GM12878 (cell line): ENCODE data around the gene PIP4K2A. TPM values are rescaled to one million over a fixed set of nuclear protein-coding genes. Genes with fewer than 3 reads are reported as not detected.

Experiments used
- BMI1 ChIP-seq: fragments of 450-650 bp; IDR thresholded peaks from 2 replicates; pipeline ENCODE4 v1.6.1; 2016; ENCODE audit warnings: mild to moderate bottlenecking, moderate library complexity, borderline replicate concordance
- CREB1 ChIP-seq: IDR thresholded peaks from 2 replicates; pipeline ENCODE4 v1.6.1; 2012; ENCODE audit warnings: low read depth, mild to moderate bottlenecking, inconsistent platforms
- EP300 ChIP-seq, 2 experiments: fragments of 150-350 bp in 1 of 2; IDR thresholded peaks; 2 replicates each; pipeline ENCODE4 v1.6.1; 2011 to 2012; ENCODE audit warnings: low read depth in 2 of 2, low read length in 2 of 2, borderline replicate concordance in 1 of 2, improper control_type of control experiment in 1 of 2, inconsistent platforms in 1 of 2; ENCODE audit not compliant: control insufficient read depth in 1 of 2
- NBN ChIP-seq: fragments of 450-650 bp; IDR thresholded peaks from 2 replicates; pipeline ENCODE4 v1.6.1; 2016
- PKNOX1 ChIP-seq: fragments of 450-650 bp; IDR thresholded peaks from 2 replicates; pipeline ENCODE4 v1.6.1; 2016; ENCODE audit warnings: mild to moderate bottlenecking
- POU2F2 ChIP-seq: IDR thresholded peaks from 3 replicates; pipeline ENCODE4 v1.6.1; 2011; ENCODE audit warnings: low read depth, mild to moderate bottlenecking, low read length, borderline replicate concordance
- RELB ChIP-seq: fragments of 450-650 bp; IDR thresholded peaks from 2 replicates; pipeline ENCODE4 v1.6.1; 2017; ENCODE audit warnings: low read depth, mild to moderate bottlenecking, moderate library complexity
- SIX5 ChIP-seq: IDR thresholded peaks from 2 replicates; pipeline ENCODE4 v1.6.1; 2011; ENCODE audit warnings: mild to moderate bottlenecking, low read depth, low read length, moderate library complexity; ENCODE audit not compliant: severe bottlenecking
- SPI1 ChIP-seq: IDR thresholded peaks from 2 replicates; pipeline ENCODE4 v1.6.1; 2011; ENCODE audit warnings: low read depth, mild to moderate bottlenecking, low read length, moderate library complexity, borderline replicate concordance; ENCODE audit not compliant: insufficient read depth
- SREBF2 ChIP-seq: IDR thresholded peaks from 2 replicates; pipeline ENCODE4 v1.6.1; 2012; ENCODE audit warnings: mild to moderate bottlenecking, low read length
- TBL1XR1 ChIP-seq: IDR thresholded peaks from 2 replicates; pipeline ENCODE4 v1.6.1; 2012; ENCODE audit warnings: low read depth, low read length, improper control_type of control experiment
- ZBTB11 ChIP-seq: fragments of 450-650 bp; formaldehyde crosslinking; IDR thresholded peaks from 2 replicates; pipeline ENCODE4 v1.5.0; 2022; ENCODE audit warnings: mild to moderate bottlenecking, missing genetic modification characterization
- ZNF592 ChIP-seq: fragments of 450-650 bp; IDR thresholded peaks from 2 replicates; pipeline ENCODE4 v1.6.1; 2017; ENCODE audit warnings: mild to moderate bottlenecking, moderate library complexity
- ZNF622 ChIP-seq: fragments of 450-650 bp; IDR thresholded peaks from 2 replicates; pipeline ENCODE4 v1.6.1; 2017; ENCODE audit warnings: mild to moderate bottlenecking, inconsistent platforms
- polyA plus RNA-seq, 11 experiments: library from polyadenylated mRNA; depleted of rRNA in 4 of 11; unstranded in 6 of 11; stranded (reverse) in 5 of 11; fragments of >200 nt; fragmentation: Nextera tagmentation in 4 of 11; fragmentation: Illumina TruSeq in 1 of 11; extraction: Ambion mirVana in 4 of 11; extraction: Trizol in 1 of 11; gene quantifications; 1 replicate in 1 of 11; 2 replicates in 10 of 11; pipeline versions ENCODE4 v1.2.1 to v1.2.3, GENCODE V29; 2011 to 2016; ENCODE audit warnings: inconsistent platforms in 2 of 11, missing spikeins in 2 of 11, low read depth in 1 of 11
- total RNA-seq, 4 experiments: library from RNA; depleted of rRNA in 3 of 4; stranded (reverse); fragments of >200 nt in 3 of 4; fragmentation: Illumina TruSeq in 1 of 4; extraction: Trizol in 1 of 4; gene quantifications; 2 replicates each; pipeline versions ENCODE4 v1.2.1 to v1.2.3, GENCODE V29; 2013 to 2021
- TF ChIP-seq, protein P1 (sequence below): IDR thresholded peaks from 2 replicates; pipeline ENCODE4 v1.6.1; 2011; ENCODE audit warnings: low read depth, low read length, improper control_type of control experiment, borderline replicate concordance
- TF ChIP-seq, protein P2 (sequence below): IDR thresholded peaks from 2 replicates; pipeline ENCODE4 v1.6.1; 2012; ENCODE audit warnings: low read depth, low read length, improper control_type of control experiment

The PIP4K2A gene
- total and polyA plus RNA-seq, 10 of the 15 experiments (the other 5 are each of a cell fraction or from before 2014, with no cell fraction given) = 54.3 to 139 (median 84.4) TPM

GRCh38 chr10:22615819-22616499 lies 98.4 kb downstream of the PIP4K2A start (continued):
- TF ChIP-seq RELB = peak; percentile 72
- no peak for TF ChIP-seq SIX5
- peak; percentile 53; the same call in 1 of the 2 replicates for TF ChIP-seq SPI1
- TF ChIP-seq SREBF2 = no peak
- TF ChIP-seq, protein P1, sequence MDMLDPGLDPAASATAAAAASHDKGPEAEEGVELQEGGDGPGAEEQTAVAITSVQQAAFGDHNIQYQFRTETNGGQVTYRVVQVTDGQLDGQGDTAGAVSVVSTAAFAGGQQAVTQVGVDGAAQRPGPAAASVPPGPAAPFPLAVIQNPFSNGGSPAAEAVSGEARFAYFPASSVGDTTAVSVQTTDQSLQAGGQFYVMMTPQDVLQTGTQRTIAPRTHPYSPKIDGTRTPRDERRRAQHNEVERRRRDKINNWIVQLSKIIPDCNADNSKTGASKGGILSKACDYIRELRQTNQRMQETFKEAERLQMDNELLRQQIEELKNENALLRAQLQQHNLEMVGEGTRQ = no peak
- TF ChIP-seq PKNOX1 = peak; percentile 67
- TF ChIP-seq TBL1XR1 = no peak
- TF ChIP-seq ZNF622 = no peak
- no peak for TF ChIP-seq CREB1
- no peak; the same call in 2 of the 3 replicates for TF ChIP-seq POU2F2
- peak; percentile 69; the same call in 1 of the 2 replicates for TF ChIP-seq NBN
- TF ChIP-seq, protein P2, sequence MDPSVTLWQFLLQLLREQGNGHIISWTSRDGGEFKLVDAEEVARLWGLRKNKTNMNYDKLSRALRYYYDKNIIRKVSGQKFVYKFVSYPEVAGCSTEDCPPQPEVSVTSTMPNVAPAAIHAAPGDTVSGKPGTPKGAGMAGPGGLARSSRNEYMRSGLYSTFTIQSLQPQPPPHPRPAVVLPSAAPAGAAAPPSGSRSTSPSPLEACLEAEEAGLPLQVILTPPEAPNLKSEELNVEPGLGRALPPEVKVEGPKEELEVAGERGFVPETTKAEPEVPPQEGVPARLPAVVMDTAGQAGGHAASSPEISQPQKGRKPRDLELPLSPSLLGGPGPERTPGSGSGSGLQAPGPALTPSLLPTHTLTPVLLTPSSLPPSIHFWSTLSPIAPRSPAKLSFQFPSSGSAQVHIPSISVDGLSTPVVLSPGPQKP = no peak
- no peak for TF ChIP-seq EP300 (IDR thresholded peaks at IDR 0.05; ENCODE audit: borderline replicate concordance in 1 of 2, control insufficient read depth in 1 of 2, low read depth in 2 of 2, low read length in 2 of 2)
- no peak for TF ChIP-seq BMI1
- no peak for TF ChIP-seq ZBTB11
- no peak for TF ChIP-seq ZNF592
